K562 treated with DMSO at 1 percent for 48 hours (cell line): ENCODE results near the gene MPP7. TPM values are rescaled to one million over a fixed set of nuclear protein-coding genes. Genes with fewer than 3 reads are reported as not detected.

Experiments
- total RNA-seq: library from RNA; unstranded; fragments of 300-600 nt; gene quantifications from 2 replicates; pipeline ENCODE4 v1.2.3, GENCODE V29; 2022; ENCODE audit warnings: low replicate concordance; ENCODE audit errors: extremely low read depth

Gene MPP7
- not detected in 2 replicates for total RNA-seq

GRCh38 chr10:28302638-28303488 is at the start of gene MPP7:
MPP7 (minus strand) TSS chr10:28303064; CDS start chr10:28238604, 64,460 bp downstream.

Other genes with a start within 250 kb of the MPP7 start
- not detected in 2 replicates for gene WAC, start 230.1 kb upstream of the MPP7 start, total RNA-seq